GM12878 (cell line): Measurements from ENCODE around the gene P2RX4. TPM values are rescaled to one million over a fixed set of nuclear protein-coding genes. Genes with fewer than 3 reads are reported as not detected.

Source experiments
- ATAC-seq: fragments of 200-7000 bp; cut with Tn5 transposase; 3 replicates; pipeline ENCODE4 v1.9.1; 2020; ENCODE audit warnings: mild to moderate bottlenecking, moderate library complexity
- BruUV-seq: library from RNA; stranded (reverse); fragments of 400-500 nt; replicated peaks from 2 replicates; lab custom pipeline; 2021; lab: Mats Ljungman, UMichigan
- CTCF ChIA-PET: fragments of 300-600 bp; sonication (Branson Sonifier 250); formaldehyde crosslinking; extraction: SDS; loops from one replicate; lab custom pipeline; 2021; ENCODE audit warnings: inconsistent platforms; lab: Yijun Ruan, JAX
- POLR2A ChIA-PET: fragments of 350-600 bp; formaldehyde crosslinking; extraction: SDS; loops from one replicate; lab custom pipeline; 2021; ENCODE audit warnings: inconsistent platforms; lab: Charles Lee
- RAD21 ChIA-PET: fragments of 300-600 bp; sonication (Branson Sonifier 250); formaldehyde crosslinking; loops from one replicate; lab custom pipeline; 2023; ENCODE audit warnings: antibody characterized with exemption; ENCODE audit not compliant: unreplicated experiment; lab: Charles Lee
- SMC1A ChIA-PET: fragments of 300-600 bp; sonication (Branson Sonifier 250); formaldehyde crosslinking; loops from one replicate; lab custom pipeline; 2023; ENCODE audit not compliant: unreplicated experiment, uncharacterized antibody; lab: Charles Lee
- DNase-seq: peaks from one replicate; pipeline ENCODE4 v3.0.0-alpha.2; 2011; ENCODE audit warnings: low read depth, low spot score
- FAIRE-seq: peaks from 3 replicates; lab custom pipeline; 2011; peaks lifted over from hg19 to GRCh38; lab: Jason Lieb, UNC
- H2AFZ ChIP-seq: 2 replicates; pipeline ENCODE4 v1.6.0; 2011; ENCODE audit warnings: low read depth, low read length, control low read depth; ENCODE audit not compliant: control insufficient read depth
- H3K27ac ChIP-seq: 2 replicates; pipeline ENCODE4 v1.5.1; 2011; ENCODE audit warnings: control low read depth; ENCODE audit not compliant: control insufficient read depth, insufficient read depth
- H3K27me3 ChIP-seq, 2 experiments: replicated peaks in 1 of 2; 2 replicates each; pipeline versions ENCODE4 v1.6.0 to v1.6.1; 2011; ENCODE audit warnings: low read length in 1 of 2; ENCODE audit not compliant: control insufficient read depth in 2 of 2, insufficient read depth in 2 of 2
- H3K36me3 ChIP-seq, 2 experiments: 2 replicates each; pipeline ENCODE4 v1.5.1; 2011; ENCODE audit warnings: low read length in 1 of 2; ENCODE audit not compliant: control insufficient read depth in 2 of 2, insufficient read depth in 2 of 2
- H3K4me1 ChIP-seq: 2 replicates; pipeline ENCODE4 v1.6.1; 2011; ENCODE audit warnings: mild to moderate bottlenecking, low read length, moderate library complexity, mixed read lengths; ENCODE audit not compliant: control insufficient read depth, insufficient read depth
- H3K4me2 ChIP-seq: 2 replicates; pipeline ENCODE4 v1.6.0; 2011; ENCODE audit warnings: control low read depth; ENCODE audit not compliant: control insufficient read depth, insufficient read depth
- H3K4me3 ChIP-seq: fragments of 200-600 bp; sonication (generic); 2 replicates; pipeline ENCODE4 v1.5.1; 2016
- H3K79me2 ChIP-seq: 2 replicates; pipeline ENCODE4 v1.6.0; 2011; ENCODE audit warnings: low read length; ENCODE audit not compliant: control insufficient read depth, insufficient read depth
- H3K9ac ChIP-seq: 2 replicates; pipeline ENCODE4 v1.8.0; 2011; ENCODE audit warnings: low read length, control low read depth, mixed read lengths; ENCODE audit not compliant: control insufficient read depth, insufficient read depth
- H3K9me3 ChIP-seq: replicated peaks from 3 replicates; pipeline ENCODE4 v1.5.1; 2011; ENCODE audit warnings: mild to moderate bottlenecking, low read length; ENCODE audit not compliant: control insufficient read depth, insufficient read depth
- H4K20me1 ChIP-seq: 2 replicates; pipeline ENCODE4 v1.6.0; 2011; ENCODE audit not compliant: control insufficient read depth, insufficient read depth
- BHLHE40 ChIP-seq, 2 experiments: fragments of 450-650 bp in 1 of 2; IDR thresholded peaks; 2 replicates each; pipeline ENCODE4 v1.6.1; 2011 to 2017; ENCODE audit warnings: low read depth in 2 of 2, borderline replicate concordance in 1 of 2, improper control_type of control experiment in 1 of 2, low read length in 1 of 2, mild to moderate bottlenecking in 1 of 2
- CBX3 ChIP-seq: fragments of 200-600 bp; sonication (generic); IDR thresholded peaks from 2 replicates; pipeline ENCODE4 v1.6.1; 2016; ENCODE audit warnings: low read depth, borderline replicate concordance
- CHD1 ChIP-seq: IDR thresholded peaks from 2 replicates; pipeline ENCODE4 v1.6.1; 2012; ENCODE audit warnings: low read depth, low read length, improper control_type of control experiment
- CUX1 ChIP-seq: IDR thresholded peaks from 2 replicates; pipeline ENCODE4 v1.6.1; 2012; ENCODE audit warnings: improper control_type of control experiment, low read depth, low read length; ENCODE audit not compliant: insufficient replicate concordance
- LARP7 ChIP-seq: fragments of 450-650 bp; IDR thresholded peaks from 2 replicates; pipeline ENCODE4 v1.6.1; 2017; ENCODE audit warnings: mild to moderate bottlenecking
- MAX ChIP-seq: IDR thresholded peaks from 2 replicates; pipeline ENCODE4 v1.6.1; 2012; ENCODE audit warnings: low read depth, low read length, improper control_type of control experiment
- MXI1 ChIP-seq: fragments of 150-350 bp; IDR thresholded peaks from 2 replicates; pipeline ENCODE4 v1.6.1; 2011; ENCODE audit warnings: low read depth, mild to moderate bottlenecking, inconsistent platforms, low read length, improper control_type of control experiment
- PAX8 ChIP-seq: fragments of 450-650 bp; IDR thresholded peaks from 2 replicates; pipeline ENCODE4 v1.6.1; 2017; ENCODE audit warnings: mild to moderate bottlenecking, moderate library complexity
- POLR2A ChIP-seq: IDR thresholded peaks from 2 replicates; pipeline ENCODE4 v1.6.1; 2011; ENCODE audit warnings: low read depth, mild to moderate bottlenecking, low read length
- RB1 ChIP-seq: fragments of 450-650 bp; formaldehyde crosslinking; IDR thresholded peaks from 2 replicates; pipeline ENCODE4 v1.6.1; 2017; ENCODE audit warnings: mild to moderate bottlenecking, borderline replicate concordance
- RCOR1 ChIP-seq: conservative IDR thresholded peaks from 2 replicates; pipeline ENCODE4 v1.6.1; 2012; ENCODE audit warnings: low read depth, low read length, improper control_type of control experiment
- SMAD1 ChIP-seq: fragments of 450-650 bp; IDR thresholded peaks from 2 replicates; pipeline ENCODE4 v1.6.1; 2018; ENCODE audit warnings: mild to moderate bottlenecking, low read depth; ENCODE audit not compliant: partially characterized antibody
- STAT3 ChIP-seq: IDR thresholded peaks from 2 replicates; pipeline ENCODE4 v1.6.1; 2011; ENCODE audit warnings: low read depth, low read length, improper control_type of control experiment
- WGBS: methylation state at CpG from one replicate; pipeline ENCODE4 v1.1.6; 2016; ENCODE audit warnings: low lambda C conversion rate; ENCODE audit not compliant: insufficient replicate concordance, insufficient coverage; ENCODE audit errors: missing lambda C conversion rate; 5-methylcytosine and 5-hydroxymethylcytosine counted together
- in situ Hi-C: fragments of 300-500 bp; cut with MboI; formaldehyde crosslinking; loops from 9 replicates; pipeline ENCODE4 v1.14.3; 2018; ENCODE audit warnings: mixed read lengths
- intact Hi-C: fragments of 100-400 bp; cut with micrococcal nuclease; formaldehyde crosslinking; loops from one replicate; pipeline ENCODE4 v1.14.2; 2022; ENCODE audit not compliant: unreplicated experiment
- polyA plus RNA-seq, 11 experiments: library from polyadenylated mRNA; depleted of rRNA in 4 of 11; unstranded in 6 of 11; stranded (reverse) in 5 of 11; fragments of >200 nt; fragmentation: Nextera tagmentation in 4 of 11; fragmentation: Illumina TruSeq in 1 of 11; extraction: Ambion mirVana in 4 of 11; extraction: Trizol in 1 of 11; gene quantifications; 1 replicate in 1 of 11; 2 replicates in 10 of 11; pipeline versions ENCODE4 v1.2.1 to v1.2.3, GENCODE V29; 2011 to 2016; ENCODE audit warnings: inconsistent platforms in 2 of 11, missing spikeins in 2 of 11, low read depth in 1 of 11
- total RNA-seq, 4 experiments: library from RNA; depleted of rRNA in 3 of 4; stranded (reverse); fragments of >200 nt in 3 of 4; fragmentation: Illumina TruSeq in 1 of 4; extraction: Trizol in 1 of 4; gene quantifications; 2 replicates each; pipeline versions ENCODE4 v1.2.1 to v1.2.3, GENCODE V29; 2013 to 2021
- TF ChIP-seq, protein P1 (sequence below): fragments of 450-650 bp; IDR thresholded peaks from 2 replicates; pipeline ENCODE4 v1.6.1; 2018; ENCODE audit warnings: borderline replicate concordance, mild to moderate bottlenecking; ENCODE audit not compliant: partially characterized antibody
- TF ChIP-seq, protein P2 (sequence below): fragments of 450-650 bp; IDR thresholded peaks from 2 replicates; pipeline ENCODE4 v1.6.1; 2014; ENCODE audit warnings: mild to moderate bottlenecking
- TF ChIP-seq, protein P3 (sequence below): IDR thresholded peaks from 2 replicates; pipeline ENCODE4 v1.6.1; 2012; ENCODE audit warnings: low read length, inconsistent platforms

P2RX4 gene
- total and polyA plus RNA-seq, 10 of the 15 experiments (the other 5 are each of a cell fraction or from before 2014, with no cell fraction given), result 9.0 to 43.4 (median 20.5) TPM

DNA sequence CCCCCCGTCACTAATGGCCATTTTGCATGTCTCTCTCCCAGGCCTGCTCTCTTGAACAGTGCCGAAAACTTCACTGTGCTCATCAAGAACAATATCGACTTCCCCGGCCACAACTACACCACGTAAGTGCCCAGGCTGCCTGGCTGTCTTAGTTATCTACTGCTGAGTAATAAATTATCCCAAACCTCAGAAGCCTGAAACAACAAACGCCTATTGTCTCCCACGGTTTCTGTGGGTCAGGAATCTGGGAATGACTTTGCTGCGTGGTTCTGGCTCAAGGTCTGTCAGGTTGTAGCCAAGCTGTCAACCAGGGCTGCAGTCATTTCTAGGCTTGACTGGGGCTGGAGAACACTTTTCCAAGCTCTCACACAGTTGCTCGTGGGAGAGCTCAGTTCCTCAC, 44.6 kb upstream of the P2RX4 start:
- POLR2A ChIA-PET, result no interaction called here
- Histone ChIP-seq H3K36me3 (no peaks in the 10 kb centered on the region; a peak in 1 of 4 replicates), H3K27ac (no peak overlapping the region), H4K20me1 (no peaks in the 10 kb centered on the region), H3K4me1 (no peaks in the 10 kb centered on the region), H3K79me2 (no peaks in the 10 kb centered on the region), H3K27me3 (no peaks in the 10 kb centered on the region), H3K4me2 (no peak overlapping the region), H2AFZ (no peak overlapping the region), H3K9me3 (no peaks in the 10 kb centered on the region), H3K9ac (no peak overlapping the region), H3K4me3 (no peak overlapping the region)
- 53% methylated on average over 9 of the region's 9 CpGs for WGBS
- CTCF ChIA-PET, result no interaction called here
- in situ Hi-C loops, result no loop called here
- FAIRE-seq, result no peak
- intact Hi-C loops, result no loop called here
- ATAC-seq, result no peak
- RAD21 ChIA-PET, result no interaction called here
- no peak for DNase-seq
- SMC1A ChIA-PET, result no interaction called here
- BruUV-seq, result no TSS peak
- no peak for TF ChIP-seq CBX3
- TF ChIP-seq CHD1, result no peak
- TF ChIP-seq, protein P1, sequence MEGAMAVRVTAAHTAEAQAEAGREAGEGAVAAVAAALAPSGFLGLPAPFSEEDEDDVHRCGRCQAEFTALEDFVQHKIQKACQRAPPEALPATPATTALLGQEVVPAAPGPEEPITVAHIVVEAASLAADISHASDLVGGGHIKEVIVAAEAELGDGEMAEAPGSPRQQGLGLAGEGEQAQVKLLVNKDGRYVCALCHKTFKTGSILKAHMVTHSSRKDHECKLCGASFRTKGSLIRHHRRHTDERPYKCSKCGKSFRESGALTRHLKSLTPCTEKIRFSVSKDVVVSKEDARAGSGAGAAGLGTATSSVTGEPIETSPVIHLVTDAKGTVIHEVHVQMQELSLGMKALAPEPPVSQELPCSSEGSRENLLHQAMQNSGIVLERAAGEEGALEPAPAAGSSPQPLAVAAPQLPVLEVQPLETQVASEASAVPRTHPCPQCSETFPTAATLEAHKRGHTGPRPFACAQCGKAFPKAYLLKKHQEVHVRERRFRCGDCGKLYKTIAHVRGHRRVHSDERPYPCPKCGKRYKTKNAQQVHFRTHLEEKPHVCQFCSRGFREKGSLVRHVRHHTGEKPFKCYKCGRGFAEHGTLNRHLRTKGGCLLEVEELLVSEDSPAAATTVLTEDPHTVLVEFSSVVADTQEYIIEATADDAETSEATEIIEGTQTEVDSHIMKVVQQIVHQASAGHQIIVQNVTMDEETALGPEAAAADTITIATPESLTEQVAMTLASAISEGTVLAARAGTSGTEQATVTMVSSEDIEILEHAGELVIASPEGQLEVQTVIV, result no peak
- no peak for TF ChIP-seq POLR2A
- no peak for TF ChIP-seq RCOR1
- no peak for TF ChIP-seq RB1
- TF ChIP-seq PAX8, result no peak
- TF ChIP-seq, protein P2, sequence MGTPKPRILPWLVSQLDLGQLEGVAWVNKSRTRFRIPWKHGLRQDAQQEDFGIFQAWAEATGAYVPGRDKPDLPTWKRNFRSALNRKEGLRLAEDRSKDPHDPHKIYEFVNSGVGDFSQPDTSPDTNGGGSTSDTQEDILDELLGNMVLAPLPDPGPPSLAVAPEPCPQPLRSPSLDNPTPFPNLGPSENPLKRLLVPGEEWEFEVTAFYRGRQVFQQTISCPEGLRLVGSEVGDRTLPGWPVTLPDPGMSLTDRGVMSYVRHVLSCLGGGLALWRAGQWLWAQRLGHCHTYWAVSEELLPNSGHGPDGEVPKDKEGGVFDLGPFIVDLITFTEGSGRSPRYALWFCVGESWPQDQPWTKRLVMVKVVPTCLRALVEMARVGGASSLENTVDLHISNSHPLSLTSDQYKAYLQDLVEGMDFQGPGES, result no peak
- no peak for TF ChIP-seq SMAD1
- TF ChIP-seq MXI1, result no peak
- TF ChIP-seq BHLHE40 (IDR thresholded peaks at IDR 0.05; ENCODE audit: borderline replicate concordance in 1 of 2, low read depth in 2 of 2, low read length in 1 of 2), result no peak
- TF ChIP-seq, protein P3, sequence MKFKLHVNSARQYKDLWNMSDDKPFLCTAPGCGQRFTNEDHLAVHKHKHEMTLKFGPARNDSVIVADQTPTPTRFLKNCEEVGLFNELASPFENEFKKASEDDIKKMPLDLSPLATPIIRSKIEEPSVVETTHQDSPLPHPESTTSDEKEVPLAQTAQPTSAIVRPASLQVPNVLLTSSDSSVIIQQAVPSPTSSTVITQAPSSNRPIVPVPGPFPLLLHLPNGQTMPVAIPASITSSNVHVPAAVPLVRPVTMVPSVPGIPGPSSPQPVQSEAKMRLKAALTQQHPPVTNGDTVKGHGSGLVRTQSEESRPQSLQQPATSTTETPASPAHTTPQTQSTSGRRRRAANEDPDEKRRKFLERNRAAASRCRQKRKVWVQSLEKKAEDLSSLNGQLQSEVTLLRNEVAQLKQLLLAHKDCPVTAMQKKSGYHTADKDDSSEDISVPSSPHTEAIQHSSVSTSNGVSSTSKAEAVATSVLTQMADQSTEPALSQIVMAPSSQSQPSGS, result no peak
- TF ChIP-seq CUX1, result no peak
- TF ChIP-seq STAT3, result no peak
- TF ChIP-seq LARP7, result no peak
- TF ChIP-seq MAX, result no peak
